CD14-positive monocyte (primary cell): ENCODE results near the gene DGAT2. TPM values are rescaled to one million over a fixed set of nuclear protein-coding genes. Genes with fewer than 3 reads are reported as not detected.

ENCODE experiments used
- DNase-seq, 3 donors: peaks; one replicate each; pipeline ENCODE4 v3.0.0-alpha.2; 2011 to 2022
- H2AFZ ChIP-seq: 2 replicates; pipeline ENCODE4 v1.6.0; 2012; ENCODE audit warnings: mild to moderate bottlenecking, low read depth, low read length, inconsistent platforms; ENCODE audit not compliant: insufficient read depth, poor library complexity, severe bottlenecking
- H3K27ac ChIP-seq, 2 donors: 1 replicate in 1 of 2; 2 replicates in 1 of 2; pipeline ENCODE4 v1.5.1; 2012 to 2013; ENCODE audit warnings: low read length in 2 of 2, control low read depth in 1 of 2, inconsistent platforms in 1 of 2, low read depth in 1 of 2, mild to moderate bottlenecking in 1 of 2
- H3K27me3 ChIP-seq, 2 donors: one replicate each; pipeline versions ENCODE4 v1.6.0 to v1.6.1; 2011 to 2013; ENCODE audit warnings: low read length in 2 of 2; ENCODE audit not compliant: control insufficient read depth in 2 of 2, insufficient read depth in 2 of 2
- H3K36me3 ChIP-seq, 2 donors: replicated peaks in 1 of 2; 1 replicate in 1 of 2; 2 replicates in 1 of 2; pipeline versions ENCODE4 v1.5.1 to v1.6.1; 2012 to 2013; ENCODE audit warnings: low read length in 2 of 2, control low read depth in 1 of 2, inconsistent platforms in 1 of 2, mild to moderate bottlenecking in 1 of 2; ENCODE audit not compliant: insufficient read depth in 2 of 2, control insufficient read depth in 1 of 2
- H3K4me1 ChIP-seq, 2 donors: 1 replicate in 1 of 2; 2 replicates in 1 of 2; pipeline versions ENCODE4 v1.5.1 to v1.6.1; 2012 to 2013; ENCODE audit warnings: low read length in 2 of 2, control low read depth in 1 of 2, inconsistent platforms in 1 of 2, mild to moderate bottlenecking in 1 of 2, moderate library complexity in 1 of 2; ENCODE audit not compliant: insufficient read depth in 2 of 2, control insufficient read depth in 1 of 2
- H3K4me2 ChIP-seq: replicated peaks from 2 replicates; pipeline ENCODE3; 2012; ENCODE audit warnings: low read length, moderate library complexity, mild to moderate bottlenecking; ENCODE audit not compliant: poor library complexity, severe bottlenecking; ENCODE audit errors: extremely low read depth
- H3K4me3 ChIP-seq, 3 experiments: fragments of 200-600 bp in 1 of 3; sonication (generic) in 1 of 3; replicated peaks in 1 of 3; 1 replicate in 2 of 3; 2 replicates in 1 of 3; pipeline ENCODE4 v1.5.1; 2011 to 2013; ENCODE audit warnings: low read length in 3 of 3, mild to moderate bottlenecking in 3 of 3, control low read depth in 2 of 3, low read depth in 2 of 3, inconsistent platforms in 1 of 3, moderate library complexity in 1 of 3
- H3K79me2 ChIP-seq: 2 replicates; pipeline ENCODE4 v1.6.0; 2012; ENCODE audit warnings: mild to moderate bottlenecking, control low read depth, inconsistent platforms, low read length, moderate library complexity; ENCODE audit not compliant: insufficient read depth
- H3K9ac ChIP-seq: 2 replicates; pipeline ENCODE4 v1.6.0; 2017; ENCODE audit warnings: low read length, mild to moderate bottlenecking; ENCODE audit not compliant: insufficient read depth, poor library complexity, severe bottlenecking
- H3K9me3 ChIP-seq, 2 donors: replicated peaks in 1 of 2; 1 replicate in 1 of 2; 2 replicates in 1 of 2; pipeline versions ENCODE4 v1.5.1 to v1.6.1; 2012 to 2013; ENCODE audit warnings: low read length in 2 of 2, control low read depth in 1 of 2; ENCODE audit not compliant: control insufficient read depth in 1 of 2, insufficient read depth in 1 of 2
- H4K20me1 ChIP-seq: 2 replicates; pipeline ENCODE4 v1.6.0; 2012; ENCODE audit warnings: mild to moderate bottlenecking, low read length, control low read depth, moderate library complexity; ENCODE audit not compliant: insufficient read depth
- H3K27ac Mint-ChIP-seq, 7 donors: one replicate each; pipeline ENCODE4 v1.8.0; 2020; ENCODE audit warnings: mild to moderate bottlenecking in 7 of 7, mixed read lengths in 7 of 7, moderate library complexity in 6 of 7, inconsistent platforms in 2 of 7
- H3K27me3 Mint-ChIP-seq, 3 donors: one replicate each; pipeline ENCODE4 v1.8.0; 2021 to 2022; ENCODE audit warnings: low read depth in 3 of 3, mild to moderate bottlenecking in 3 of 3, mixed read lengths in 3 of 3, moderate library complexity in 3 of 3, inconsistent platforms in 1 of 3
- H3K36me3 Mint-ChIP-seq, 2 donors: one replicate each; pipeline ENCODE4 v1.8.0; 2020; ENCODE audit warnings: mixed read lengths in 2 of 2, inconsistent platforms in 1 of 2, mild to moderate bottlenecking in 1 of 2
- H3K4me1 Mint-ChIP-seq: one replicate; pipeline ENCODE4 v1.8.0; 2020; ENCODE audit warnings: mild to moderate bottlenecking, mixed read lengths
- H3K4me3 Mint-ChIP-seq, 2 donors: one replicate each; pipeline ENCODE4 v1.8.0; 2020; ENCODE audit warnings: mild to moderate bottlenecking in 2 of 2, mixed read lengths in 2 of 2, moderate library complexity in 1 of 2
- H3K9me3 Mint-ChIP-seq, 7 donors: one replicate each; pipeline ENCODE4 v1.8.0; 2020 to 2022; ENCODE audit warnings: mixed read lengths in 7 of 7, mild to moderate bottlenecking in 6 of 7, moderate library complexity in 6 of 7, inconsistent platforms in 2 of 7
- WGBS: methylation state at CpG from one replicate; pipeline ENCODE4 v1.1.5; 2013; ENCODE audit warnings: missing lambda C conversion rate; ENCODE audit not compliant: insufficient coverage; 5-methylcytosine and 5-hydroxymethylcytosine counted together
- intact Hi-C, 2 donors: fragments of 100-400 bp; cut with micrococcal nuclease; formaldehyde crosslinking; loops; one replicate each; pipeline versions ENCODE4 v1.15.0 to v1.15.1; 2023
- polyA plus RNA-seq, 3 donors: library from polyadenylated mRNA; depleted of rRNA in 1 of 3; unstranded in 2 of 3; stranded (reverse) in 1 of 3; fragments of 300-500 nt in 2 of 3; fragments of >200 nt in 1 of 3; fragmentation: Illumina TruSeq in 2 of 3; gene quantifications; 1 replicate in 2 of 3; 2 replicates in 1 of 3; pipeline ENCODE4 v1.2.3, GENCODE V29; 2012 to 2021
- TF ChIP-seq, protein P1 (sequence below): fragments of 200-600 bp; IDR thresholded peaks from one replicate; pipeline ENCODE4 v1.8.0; 2022; ENCODE audit warnings: antibody characterized with exemption, mild to moderate bottlenecking

Gene DGAT2
- polyA plus RNA-seq, 3 donors: 7.0 to 18.4 (median 14.8) TPM

DNA sequence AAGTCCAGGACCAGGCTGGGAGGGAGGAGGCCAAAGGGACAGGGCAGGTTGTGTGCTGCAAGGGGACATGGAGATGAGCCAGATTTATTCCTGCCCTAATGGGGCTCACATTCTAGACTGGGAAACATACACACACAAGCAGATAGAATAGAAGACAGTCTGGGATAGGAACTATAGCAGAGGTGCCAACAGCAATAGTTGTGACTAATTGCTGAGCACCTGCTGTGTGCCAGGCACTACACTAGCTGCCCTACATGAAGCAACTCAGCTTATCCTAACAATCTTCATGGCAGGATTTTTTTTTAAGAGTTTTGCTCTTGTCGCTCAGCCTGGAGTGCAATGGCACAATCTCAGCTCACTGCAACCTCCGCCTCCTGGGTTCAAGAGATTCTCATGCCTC lies 39.6 kb upstream of the DGAT2 start:
- Histone ChIP-seq H3K9me3 (no peaks in the 10 kb centered on the region), H3K79me2 (no peaks in the 10 kb centered on the region), H3K36me3 (no peaks in the 10 kb centered on the region), H3K27me3 (no peaks in the 10 kb centered on the region), H3K4me1 (no peaks in the 10 kb centered on the region), H2AFZ (no peak overlapping the region), H3K4me3 (no peak overlapping the region), H4K20me1 (no peaks in the 10 kb centered on the region), H3K4me2 (no peak overlapping the region), H3K9ac (no peak overlapping the region), H3K27ac (no peak overlapping the region)
- no peak for DNase-seq
- TF ChIP-seq, protein P1, sequence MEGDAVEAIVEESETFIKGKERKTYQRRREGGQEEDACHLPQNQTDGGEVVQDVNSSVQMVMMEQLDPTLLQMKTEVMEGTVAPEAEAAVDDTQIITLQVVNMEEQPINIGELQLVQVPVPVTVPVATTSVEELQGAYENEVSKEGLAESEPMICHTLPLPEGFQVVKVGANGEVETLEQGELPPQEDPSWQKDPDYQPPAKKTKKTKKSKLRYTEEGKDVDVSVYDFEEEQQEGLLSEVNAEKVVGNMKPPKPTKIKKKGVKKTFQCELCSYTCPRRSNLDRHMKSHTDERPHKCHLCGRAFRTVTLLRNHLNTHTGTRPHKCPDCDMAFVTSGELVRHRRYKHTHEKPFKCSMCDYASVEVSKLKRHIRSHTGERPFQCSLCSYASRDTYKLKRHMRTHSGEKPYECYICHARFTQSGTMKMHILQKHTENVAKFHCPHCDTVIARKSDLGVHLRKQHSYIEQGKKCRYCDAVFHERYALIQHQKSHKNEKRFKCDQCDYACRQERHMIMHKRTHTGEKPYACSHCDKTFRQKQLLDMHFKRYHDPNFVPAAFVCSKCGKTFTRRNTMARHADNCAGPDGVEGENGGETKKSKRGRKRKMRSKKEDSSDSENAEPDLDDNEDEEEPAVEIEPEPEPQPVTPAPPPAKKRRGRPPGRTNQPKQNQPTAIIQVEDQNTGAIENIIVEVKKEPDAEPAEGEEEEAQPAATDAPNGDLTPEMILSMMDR: no peak
- 100% methylated on average over 2 of the region's 2 CpGs for WGBS
- H3K9me3 Mint-ChIP-seq: peaks cover 0 to 2% (median 0%) of the 10 kb centered on the region in 7 donors
- intact Hi-C loops: loop anchor here in 1 of 2 donors (10.0 kb wide), 1 partner anchor 76 kb away; no protein-coding TSS in a partner anchor
- H3K36me3 Mint-ChIP-seq: no peaks in the 10 kb centered on the region
- H3K27ac Mint-ChIP-seq: no peak overlapping the region
- no peak overlapping the region for H3K4me3 Mint-ChIP-seq
- no peaks in the 10 kb centered on the region for H3K4me1 Mint-ChIP-seq
- peaks cover 0 to 5% (median 2%) of the 10 kb centered on the region in 3 donors for H3K27me3 Mint-ChIP-seq

DNA sequence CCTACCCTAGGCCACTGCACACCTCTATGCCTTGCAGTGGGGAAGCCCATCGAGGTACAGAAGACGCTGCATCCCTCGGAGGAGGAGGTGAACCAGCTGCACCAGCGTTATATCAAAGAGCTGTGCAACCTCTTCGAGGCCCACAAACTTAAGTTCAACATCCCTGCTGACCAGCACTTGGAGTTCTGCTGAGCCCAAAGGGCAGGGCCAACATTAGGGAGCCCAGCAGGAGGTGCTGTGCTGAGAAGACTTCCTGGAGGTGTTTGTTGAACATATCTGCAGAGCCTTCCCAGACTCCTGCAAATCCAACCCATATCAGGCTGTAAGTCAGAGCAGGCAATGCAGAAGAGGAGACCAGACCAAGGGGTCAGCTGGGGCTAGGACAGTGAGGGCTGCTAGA lies 37.5 kb upstream of the DGAT2 start:
- H3K4me2 ChIP-seq: no peak overlapping the region
- no peaks in the 10 kb centered on the region for H3K9me3 ChIP-seq
- no peaks in the 10 kb centered on the region for H3K27me3 ChIP-seq
- peaks cover 0 to 2% (median 0%) of the 10 kb centered on the region in 7 donors for H3K9me3 Mint-ChIP-seq
- peaks cover 2 to 5% (median 3%) of the 10 kb centered on the region in 3 donors for H3K27me3 Mint-ChIP-seq
- WGBS: 95% methylated on average over 5 of the region's 5 CpGs
- intact Hi-C loops: loop anchor here in 1 of 2 donors (10.0 kb wide), 1 partner anchor 54 kb away; no protein-coding TSS in a partner anchor
- DNase-seq: no peak
- H3K27ac Mint-ChIP-seq: peak overlapping the region in 1 of 7 donors; percentile 61
- H3K27ac ChIP-seq: no peak overlapping the region
- TF ChIP-seq, protein P1: no peak
- H4K20me1 ChIP-seq: no peaks in the 10 kb centered on the region
- no peaks in the 10 kb centered on the region for H3K4me1 ChIP-seq
- H3K36me3 Mint-ChIP-seq: no peaks in the 10 kb centered on the region
- no peak overlapping the region for H3K9ac ChIP-seq
- no peaks in the 10 kb centered on the region for H3K79me2 ChIP-seq
- H3K36me3 ChIP-seq: no peaks in the 10 kb centered on the region
- H3K4me3 ChIP-seq: no peak overlapping the region
- H3K4me1 Mint-ChIP-seq: no peaks in the 10 kb centered on the region
- H3K4me3 Mint-ChIP-seq: no peak overlapping the region
- no peak overlapping the region for H2AFZ ChIP-seq
